ENCODE measurements around the gene MRPL10.
"Not testable (repeated sequence)": the region's sequence is repeated elsewhere in the genome, so short reads cannot be mapped to it uniquely, and the experiment has no call there.

MRPL10 gene

GRCh38 chr17:47778184-47778635, 53.1 kb downstream of the MRPL10 start:
- no peak for DNase-seq (ENCODE audit: low read depth in 1 of 2, low spot score in 1 of 2)
- in situ Hi-C loops (cut with HindIII; ENCODE audit: low pct_unique_long_range_greater_than_20kb, low sequenced_read_pairs) = no loop called here

GRCh38 chr17:47776330-47777197, 54.8 kb downstream of the MRPL10 start:
- TF ChIP-seq JUND (IDR thresholded peaks at IDR 0.05; ENCODE audit: low read depth) = no peak
- peak; percentile 61 to 72 for DNase-seq (ENCODE audit: low read depth in 1 of 2, low spot score in 1 of 2)
- in situ Hi-C loops (cut with HindIII; ENCODE audit: low pct_unique_long_range_greater_than_20kb, low sequenced_read_pairs) = no loop called here

More at GRCh38 chr17:47778184-47778635, 53.1 kb downstream of the MRPL10 start:
- TF ChIP-seq JUND (IDR thresholded peaks at IDR 0.05; ENCODE audit: low read depth) = no peak

GRCh38 chr17:47774987-47775580, 56.3 kb downstream of the MRPL10 start:
- no peak for DNase-seq (ENCODE audit: low read depth in 1 of 2, low spot score in 1 of 2)
- in situ Hi-C loops (cut with HindIII; ENCODE audit: low pct_unique_long_range_greater_than_20kb, low sequenced_read_pairs) = no loop called here
- TF ChIP-seq JUND (IDR thresholded peaks at IDR 0.05; ENCODE audit: low read depth) = no peak

GRCh38 chr17:47774331-47774730, 57.0 kb downstream of the MRPL10 start:
- no peak for DNase-seq (ENCODE audit: low read depth in 1 of 2, low spot score in 1 of 2)
- TF ChIP-seq JUND (IDR thresholded peaks at IDR 0.05; ENCODE audit: low read depth) = no peak
- in situ Hi-C loops (cut with HindIII; ENCODE audit: low pct_unique_long_range_greater_than_20kb, low sequenced_read_pairs) = no loop called here

- in situ Hi-C loops (cut with HindIII; ENCODE audit: low pct_unique_long_range_greater_than_20kb, low sequenced_read_pairs); DNase-seq (ENCODE audit: low read depth in 1 of 2, low spot score in 1 of 2): not testable (repeated sequence)
Observed at GRCh38 chr17:47773649-47774048, 57.7 kb downstream of the MRPL10 start.
